ACC112 (cell line): ENCODE data around the gene SEL1L.

ENCODE experiments used
- H2AFZ ChIP-seq: fragments of 200-600 bp; sonication (generic); one replicate; pipeline ENCODE4 v1.6.0; 2017; ENCODE audit warnings: antibody characterized with exemption, low read length; ENCODE audit not compliant: unreplicated experiment
- H3K27ac ChIP-seq: fragments of 200-600 bp; sonication (generic); 2 replicates; pipeline ENCODE4 v1.5.1; 2014; ENCODE audit warnings: low read depth, mild to moderate bottlenecking, antibody characterized with exemption, low read length, moderate library complexity
- H3K27me3 ChIP-seq: fragments of 200-600 bp; sonication (generic); 2 replicates; pipeline ENCODE4 v1.6.1; 2014; ENCODE audit warnings: mild to moderate bottlenecking, antibody characterized with exemption, low read length, moderate library complexity, mixed read lengths; ENCODE audit not compliant: insufficient read depth
- H3K36me3 ChIP-seq: fragments of 200-600 bp; sonication (generic); 2 replicates; pipeline ENCODE4 v1.6.1; 2016; ENCODE audit warnings: mild to moderate bottlenecking, antibody characterized with exemption, low read length, moderate library complexity, mixed read lengths; ENCODE audit not compliant: insufficient read depth
- H3K4me1 ChIP-seq: fragments of 200-600 bp; sonication (generic); one replicate; pipeline ENCODE4 v1.6.1; 2016; ENCODE audit warnings: low read length, mixed read lengths; ENCODE audit not compliant: insufficient read depth, unreplicated experiment, control insufficient read depth
- H3K4me3 ChIP-seq: fragments of 200-600 bp; sonication (generic); 2 replicates; pipeline ENCODE4 v1.5.1; 2014; ENCODE audit warnings: mild to moderate bottlenecking, low read depth, low read length
- H3K79me2 ChIP-seq: fragments of 200-600 bp; sonication (generic); one replicate; pipeline ENCODE4 v1.6.0; 2016; ENCODE audit warnings: low read length; ENCODE audit not compliant: control insufficient read depth, unreplicated experiment, insufficient read depth

The SEL1L gene

DNA sequence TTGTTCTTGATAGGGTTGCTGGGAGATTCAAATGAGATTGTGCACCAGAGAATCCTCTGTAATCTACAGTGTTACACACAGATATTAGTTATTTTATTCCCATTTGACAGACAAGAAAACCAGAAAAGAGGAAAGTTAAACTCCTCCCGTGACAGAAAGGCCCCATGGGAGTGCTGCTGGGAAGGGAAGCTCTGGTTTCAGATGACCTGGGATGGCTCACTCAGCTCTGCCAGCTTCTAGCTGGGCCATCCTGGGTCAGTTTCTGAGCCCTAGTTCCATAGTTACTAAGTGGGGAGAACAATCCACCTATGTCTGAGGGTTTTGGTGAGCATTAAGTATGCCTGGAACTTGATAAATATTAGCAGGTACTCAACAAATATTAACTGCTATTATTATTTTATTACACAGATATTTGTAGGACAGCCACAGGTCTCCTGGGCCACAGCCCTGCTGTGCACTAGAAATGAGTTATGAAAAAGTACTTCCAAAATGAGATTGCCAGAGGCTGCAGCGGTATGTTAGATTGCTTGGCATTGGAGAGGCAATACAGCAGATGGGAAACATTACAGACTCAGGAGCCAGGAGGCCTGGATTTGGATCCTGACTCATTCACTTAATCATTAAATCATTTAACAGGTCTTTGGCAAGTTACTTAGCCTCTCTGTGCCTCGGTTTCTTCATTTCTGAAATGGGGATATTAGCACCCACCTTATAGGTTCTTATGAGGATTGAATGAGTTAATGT is 86.5 kb downstream of the SEL1L start:
- no peak overlapping the region for H3K27ac ChIP-seq
- H3K4me3 ChIP-seq = no peak overlapping the region
- no peaks in the 10 kb centered on the region for H3K4me1 ChIP-seq
- no peaks in the 10 kb centered on the region for H3K36me3 ChIP-seq
- no peak overlapping the region for H2AFZ ChIP-seq
- H3K79me2 ChIP-seq = no peaks in the 10 kb centered on the region
- H3K27me3 ChIP-seq = peaks cover 60% of the 10 kb centered on the region

DNA sequence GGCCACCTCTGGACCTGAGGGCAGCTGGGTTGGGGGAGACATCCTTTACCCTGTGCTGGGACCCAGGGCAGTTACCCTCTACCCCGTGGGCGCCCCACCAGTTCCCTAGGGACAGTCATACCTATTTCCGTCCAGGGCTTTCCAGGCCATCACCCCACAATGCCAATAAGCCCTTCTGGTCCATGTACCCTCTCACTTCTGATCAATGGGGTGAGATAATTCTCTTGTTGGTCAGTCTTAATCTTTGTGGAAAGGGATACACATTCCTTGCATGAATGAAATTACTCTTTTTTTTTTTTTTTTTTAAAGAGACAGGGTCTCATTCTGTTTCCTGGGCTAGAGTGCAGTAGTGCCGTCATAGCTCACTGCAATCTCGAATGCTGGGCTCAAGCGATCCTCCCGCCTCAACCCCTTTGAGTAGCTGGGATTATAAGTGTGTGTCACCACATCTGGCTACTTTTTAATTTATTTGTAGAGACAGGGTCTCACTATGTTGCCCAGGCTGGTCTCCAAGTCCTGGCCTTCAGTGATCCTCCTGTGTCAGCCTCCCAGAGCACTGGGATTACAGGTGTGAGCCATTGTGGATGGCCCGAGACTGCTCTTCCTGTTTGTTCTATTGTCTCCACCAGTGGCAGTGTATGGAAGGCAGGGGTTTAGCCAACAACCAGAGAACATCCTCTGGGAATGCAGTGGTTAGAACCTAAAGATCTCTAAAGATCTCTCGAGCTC is 87.2 kb downstream of the SEL1L start:
- Histone ChIP-seq H3K27ac (no peak overlapping the region), H2AFZ (no peak overlapping the region), H3K4me3 (no peak overlapping the region)

DNA sequence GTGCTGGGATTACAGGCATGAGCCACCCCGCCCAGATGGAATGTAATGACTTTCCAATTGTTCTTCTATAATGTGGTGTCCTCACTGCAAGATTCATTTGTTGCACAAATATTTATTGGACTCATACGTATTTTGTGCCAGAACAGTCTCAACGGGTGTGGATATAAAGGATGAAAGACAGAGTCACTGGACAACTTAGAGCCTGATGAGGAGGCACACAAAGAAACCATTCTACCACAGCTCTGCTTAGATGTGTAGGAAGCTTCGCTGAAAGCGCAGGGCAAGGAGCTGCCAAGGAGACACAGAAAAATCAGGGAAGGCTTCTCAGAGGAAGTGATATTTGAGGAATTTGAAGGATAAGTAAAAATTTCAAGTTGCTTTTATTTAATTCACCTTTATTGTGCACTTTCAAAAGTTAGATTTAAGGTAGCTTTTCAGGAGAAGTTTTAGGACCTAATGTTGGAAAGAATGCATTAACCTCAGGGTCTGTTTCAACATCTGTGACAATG is 92.0 kb downstream of the SEL1L start:
- no peak overlapping the region for H2AFZ ChIP-seq
- H3K27ac ChIP-seq = no peak overlapping the region
- H3K36me3 ChIP-seq = no peaks in the 10 kb centered on the region
- no peaks in the 10 kb centered on the region for H3K79me2 ChIP-seq
- peaks cover 1% of the 10 kb centered on the region for H3K4me1 ChIP-seq
- H3K4me3 ChIP-seq = no peak overlapping the region
- H3K27me3 ChIP-seq = peaks cover 80% of the 10 kb centered on the region

More for the DNA sequence above, 87.2 kb downstream of the SEL1L start:
- Histone ChIP-seq H3K4me1 (no peaks in the 10 kb centered on the region), H3K36me3 (no peaks in the 10 kb centered on the region), H3K79me2 (no peaks in the 10 kb centered on the region), H3K27me3 (peaks cover 68% of the 10 kb centered on the region)

DNA sequence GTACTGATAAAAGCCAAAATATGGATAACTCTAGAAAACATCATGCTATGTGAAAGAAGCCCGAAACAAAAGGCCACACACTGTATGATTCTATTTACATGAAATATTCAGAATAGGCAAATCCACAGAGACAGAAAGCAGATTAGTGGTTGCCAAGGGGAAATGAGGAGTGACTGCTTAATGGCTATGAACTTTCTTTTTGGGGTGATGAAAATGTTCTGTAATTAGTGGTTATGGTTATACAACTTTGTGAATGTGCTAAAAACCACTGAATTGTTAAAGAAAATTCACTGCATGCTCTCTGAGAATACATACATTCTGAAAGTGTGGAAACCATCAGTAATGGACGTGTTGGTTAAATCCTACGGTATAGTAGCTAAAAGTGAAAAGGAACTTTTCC is 93.6 kb downstream of the SEL1L start:
- Histone ChIP-seq H2AFZ (no peak overlapping the region), H3K27ac (no peak overlapping the region), H3K36me3 (no peaks in the 10 kb centered on the region)

DNA sequence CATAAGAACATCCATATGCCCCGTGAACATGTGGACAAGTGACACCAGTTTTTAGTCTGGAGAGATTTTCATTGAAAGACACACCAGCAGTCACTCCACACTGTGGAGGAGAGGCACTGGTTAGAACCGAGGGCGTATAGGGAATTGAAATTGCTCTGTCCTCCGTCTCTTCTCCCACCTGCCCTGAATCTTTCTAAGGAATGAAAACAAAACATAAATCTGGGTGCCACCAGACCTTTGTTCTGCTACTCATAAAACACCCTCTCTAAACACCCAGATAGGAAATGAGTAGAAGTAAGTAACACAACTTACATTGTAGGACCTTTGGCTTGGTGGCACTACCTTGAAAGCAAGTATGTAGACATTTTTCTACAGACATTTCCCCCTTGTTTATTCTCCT is 96.4 kb downstream of the SEL1L start:
- Histone ChIP-seq H3K36me3 (no peaks in the 10 kb centered on the region), H3K79me2 (no peaks in the 10 kb centered on the region), H2AFZ (no peak overlapping the region), H3K4me1 (peaks cover 2% of the 10 kb centered on the region), H3K27ac (no peak overlapping the region), H3K27me3 (peaks cover 94% of the 10 kb centered on the region), H3K4me3 (no peak overlapping the region; the same call in 1 of the 2 replicates)

More for the DNA sequence above, 93.6 kb downstream of the SEL1L start:
- H3K79me2 ChIP-seq = no peaks in the 10 kb centered on the region
- H3K4me1 ChIP-seq = peaks cover 2% of the 10 kb centered on the region
- no peak overlapping the region for H3K4me3 ChIP-seq
- peaks cover 93% of the 10 kb centered on the region for H3K27me3 ChIP-seq

DNA sequence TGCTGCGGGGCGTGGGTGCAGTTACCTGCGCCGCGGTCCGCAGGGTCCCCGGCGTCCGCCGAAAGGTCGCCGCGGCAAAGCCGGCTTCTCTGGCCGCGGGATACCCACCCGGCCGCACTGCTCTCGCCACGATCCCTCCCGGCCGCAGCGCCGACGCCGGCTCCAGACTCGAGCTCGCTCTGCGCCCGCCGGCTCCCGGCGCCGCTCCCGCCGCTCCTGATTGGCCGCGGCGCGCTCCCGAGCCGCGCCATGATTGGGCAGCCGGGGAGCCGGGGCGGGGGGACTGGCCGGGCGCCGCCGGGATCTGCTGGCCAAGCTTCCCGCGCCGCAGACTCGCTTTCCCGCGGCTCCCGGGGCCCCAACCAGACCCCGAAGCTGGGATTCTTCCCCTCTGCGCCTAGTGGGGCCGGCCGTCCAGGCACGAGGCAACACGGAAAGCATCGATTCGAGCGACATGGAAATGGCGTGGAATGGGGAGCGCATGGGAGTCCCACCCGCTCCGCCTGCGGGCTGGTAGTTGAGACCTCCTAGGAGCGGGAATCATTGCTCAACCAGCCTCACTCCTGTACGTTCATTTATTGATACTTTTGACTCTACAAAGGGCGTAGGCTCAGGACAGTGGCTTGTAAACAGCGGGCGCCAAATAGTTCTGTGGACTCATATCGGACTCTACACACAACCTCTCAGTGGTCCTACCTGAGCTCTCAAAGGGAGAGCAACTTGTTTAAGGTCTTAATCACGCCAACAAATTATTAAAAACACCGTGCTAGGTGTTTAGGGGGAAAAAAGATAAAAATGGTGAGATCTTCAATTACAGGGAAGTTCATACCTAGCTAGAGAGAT is 97.1 kb downstream of the SEL1L start:
- H3K4me1 ChIP-seq = peaks cover 2% of the 10 kb centered on the region
- peaks cover 92% of the 10 kb centered on the region for H3K27me3 ChIP-seq
- H3K36me3 ChIP-seq = no peaks in the 10 kb centered on the region
- H3K4me3 ChIP-seq = peak overlapping the region; percentile 64
- no peaks in the 10 kb centered on the region for H3K79me2 ChIP-seq
- H2AFZ ChIP-seq = no peak overlapping the region
- no peak overlapping the region for H3K27ac ChIP-seq

DNA sequence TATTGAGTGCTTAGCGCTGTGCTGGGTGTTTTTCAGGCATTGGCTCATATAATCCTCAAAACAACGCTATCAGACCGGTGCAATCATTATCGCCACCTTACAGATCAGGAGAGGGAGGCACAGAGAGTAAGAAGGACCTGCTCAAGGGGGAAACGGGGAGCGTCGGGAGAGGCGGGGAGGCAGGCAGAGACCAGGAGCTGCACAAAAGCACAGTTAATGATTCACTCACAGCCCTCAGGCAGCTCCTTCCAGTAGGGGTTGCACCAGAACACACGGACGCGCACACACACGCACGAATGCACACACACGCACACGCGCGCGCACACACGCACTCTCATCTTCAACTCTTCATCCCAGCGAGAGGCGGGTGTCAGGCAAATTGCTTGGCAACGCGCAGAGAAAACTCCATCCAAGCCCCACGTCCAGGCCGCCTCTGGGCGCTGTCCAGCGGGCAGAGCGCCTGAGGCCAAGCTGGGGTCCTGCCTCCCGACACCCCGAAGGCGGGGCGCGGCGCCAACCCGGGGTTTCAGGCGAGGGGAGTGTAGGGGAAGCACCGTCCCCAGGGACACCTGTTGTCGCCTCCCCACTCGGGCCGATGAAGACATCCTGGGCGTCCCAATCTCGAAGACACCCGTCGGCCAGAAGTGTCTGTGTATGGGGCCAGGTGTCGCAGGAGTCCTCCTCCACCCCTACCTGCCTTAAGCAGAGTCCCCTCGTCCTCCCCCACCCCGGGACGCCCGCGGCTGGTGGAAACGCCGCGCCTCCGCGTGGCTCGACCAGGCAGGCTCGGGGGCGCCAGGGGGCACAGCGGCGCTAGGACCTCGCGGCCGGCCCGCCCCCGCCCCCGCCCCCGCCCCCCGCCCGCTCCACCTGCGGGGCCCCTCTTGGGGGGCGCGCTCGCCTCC is 98.0 kb downstream of the SEL1L start:
- no peak overlapping the region for H2AFZ ChIP-seq
- H3K79me2 ChIP-seq = no peaks in the 10 kb centered on the region

DNA sequence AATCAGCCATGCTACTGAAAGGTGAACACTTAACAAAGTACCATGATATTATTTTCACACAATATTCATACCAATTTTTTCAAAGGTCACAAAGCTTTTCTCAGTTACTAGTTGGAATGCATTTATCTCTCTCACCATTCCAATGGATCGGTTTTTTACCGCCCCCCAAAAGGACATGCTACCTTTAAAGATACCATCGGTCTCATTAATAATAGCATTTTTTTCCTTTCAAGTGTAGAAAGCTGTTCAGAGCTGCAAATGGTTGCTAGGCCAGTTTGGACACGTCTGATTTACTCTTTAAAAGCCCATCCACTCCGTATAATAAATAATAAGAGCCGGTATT is 98.6 kb downstream of the SEL1L start:
- no peak overlapping the region for H2AFZ ChIP-seq
- peaks cover 2% of the 10 kb centered on the region for H3K4me1 ChIP-seq
- H3K27me3 ChIP-seq = peaks cover 82% of the 10 kb centered on the region
- H3K27ac ChIP-seq = no peak overlapping the region
- no peaks in the 10 kb centered on the region for H3K79me2 ChIP-seq
- H3K4me3 ChIP-seq = no peak overlapping the region
- no peaks in the 10 kb centered on the region for H3K36me3 ChIP-seq

More for the DNA sequence above, 98.0 kb downstream of the SEL1L start:
- Histone ChIP-seq H3K4me3 (peak overlapping the region; percentile 30; the same call in 1 of the 2 replicates), H3K36me3 (no peaks in the 10 kb centered on the region), H3K27ac (no peak overlapping the region), H3K27me3 (peaks cover 84% of the 10 kb centered on the region), H3K4me1 (peaks cover 2% of the 10 kb centered on the region)

DNA sequence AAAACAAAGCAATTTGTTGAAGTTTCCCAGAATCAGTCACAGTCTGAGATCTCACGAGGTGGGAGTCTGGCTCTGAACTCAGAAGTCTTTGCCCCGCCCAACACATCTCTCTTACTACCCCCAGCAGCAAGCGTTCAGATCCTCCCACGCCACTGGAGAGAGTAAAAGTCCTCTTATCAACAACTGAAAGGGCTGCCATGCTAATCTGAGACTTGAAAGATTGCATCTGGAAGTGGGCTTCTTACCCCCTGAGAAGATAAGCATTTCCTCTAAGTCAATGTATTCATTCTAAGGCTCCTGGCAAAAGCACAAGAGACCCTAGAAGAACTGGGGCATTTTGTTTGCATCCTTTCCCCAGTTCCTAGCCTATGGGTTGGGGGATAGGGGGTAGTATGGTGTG is 99.4 kb downstream of the SEL1L start:
- H3K79me2 ChIP-seq = no peaks in the 10 kb centered on the region
- no peak overlapping the region for H3K27ac ChIP-seq

DNA sequence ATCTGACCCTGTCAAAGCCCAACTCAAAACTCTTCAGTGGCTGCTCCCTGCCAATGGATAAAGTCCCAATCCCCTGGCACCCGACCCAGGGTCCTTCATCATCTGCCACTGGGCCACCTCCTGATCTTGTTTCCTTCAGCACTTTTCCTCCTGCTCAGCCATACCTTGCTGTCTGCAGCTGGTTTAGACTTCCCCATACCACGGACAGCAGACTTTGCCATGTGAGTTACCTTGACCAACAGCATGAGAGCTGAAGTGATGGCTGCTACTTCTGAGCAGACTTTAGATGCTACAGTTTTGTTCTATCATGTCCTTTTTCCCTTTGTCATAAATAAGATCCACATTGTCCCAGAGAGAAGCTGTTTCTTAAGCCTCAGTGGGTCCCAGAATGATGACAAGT is 100.3 kb downstream of the SEL1L start:
- Histone ChIP-seq H3K79me2 (no peaks in the 10 kb centered on the region), H3K36me3 (no peaks in the 10 kb centered on the region), H3K4me3 (no peak overlapping the region), H3K27ac (no peak overlapping the region), H3K27me3 (peaks cover 76% of the 10 kb centered on the region), H2AFZ (no peak overlapping the region), H3K4me1 (peaks cover 2% of the 10 kb centered on the region)

More for the DNA sequence above, 99.4 kb downstream of the SEL1L start:
- peaks cover 2% of the 10 kb centered on the region for H3K4me1 ChIP-seq
- H3K4me3 ChIP-seq = no peak overlapping the region
- H2AFZ ChIP-seq = no peak overlapping the region
- no peaks in the 10 kb centered on the region for H3K36me3 ChIP-seq
- peaks cover 78% of the 10 kb centered on the region for H3K27me3 ChIP-seq
